ENCODE data around the gene IL13RA2. TPM values are rescaled to one million over a fixed set of nuclear protein-coding genes. Genes with fewer than 3 reads are reported as not detected.

The IL13RA2 gene, protein sequence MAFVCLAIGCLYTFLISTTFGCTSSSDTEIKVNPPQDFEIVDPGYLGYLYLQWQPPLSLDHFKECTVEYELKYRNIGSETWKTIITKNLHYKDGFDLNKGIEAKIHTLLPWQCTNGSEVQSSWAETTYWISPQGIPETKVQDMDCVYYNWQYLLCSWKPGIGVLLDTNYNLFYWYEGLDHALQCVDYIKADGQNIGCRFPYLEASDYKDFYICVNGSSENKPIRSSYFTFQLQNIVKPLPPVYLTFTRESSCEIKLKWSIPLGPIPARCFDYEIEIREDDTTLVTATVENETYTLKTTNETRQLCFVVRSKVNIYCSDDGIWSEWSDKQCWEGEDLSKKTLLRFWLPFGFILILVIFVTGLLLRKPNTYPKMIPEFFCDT
- 1 to 10 TPM; 3.4 to 5.4 TPM for total RNA-seq
- 1 to 10 TPM; 1.9 to 2.2 TPM for polyA plus RNA-seq

DNA sequence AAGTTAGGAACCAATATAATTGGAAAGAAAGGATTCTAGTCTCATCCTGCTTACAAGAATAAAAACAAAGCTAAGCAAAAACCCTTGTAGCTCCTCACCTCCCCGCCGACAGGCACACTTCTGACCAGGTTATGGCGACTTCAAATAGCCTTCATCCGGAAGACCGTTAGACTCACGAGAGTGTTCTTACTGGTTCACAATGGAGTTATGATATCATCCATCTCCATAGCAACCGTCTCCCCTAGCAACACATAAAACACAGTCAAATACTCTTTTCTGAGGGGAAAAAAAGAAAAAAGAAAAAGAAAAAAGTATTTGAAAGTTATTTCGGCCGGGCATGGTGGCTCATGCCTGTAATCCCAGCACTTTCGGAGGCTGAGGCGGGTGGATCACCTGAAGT is at the start of gene IL13RA2:
Gene IL13RA2, minus strand, starts transcription at position 162 of the 400 bp plus-strand sequence. CDS start 347 bp downstream, outside the sequence.
- Histone ChIP-seq H3K36me3 (ENCODE audit: control insufficient read depth in 4 of 4, insufficient read depth in 3 of 4, low read depth in 1 of 4, low read length in 3 of 4) (no peaks in the 10 kb centered on the region), H3K9ac (ENCODE audit: low read depth in 1 of 2, low read length in 2 of 2) (no peak within 1 kb of the TSS), H3K4me3 (ENCODE audit: low read depth in 1 of 3, low read length in 3 of 3) (no peak within 1 kb of the TSS), H3K4me1 (ENCODE audit: control insufficient read depth in 4 of 4, insufficient read depth in 4 of 4, low read length in 3 of 4) (no peaks in the 10 kb centered on the region), H3K27me3 (ENCODE audit: control insufficient read depth in 4 of 4, insufficient read depth in 4 of 4, low read length in 3 of 4) (no peaks in the 10 kb centered on the region), H3K27ac (ENCODE audit: low read depth in 1 of 2, low read length in 2 of 2) (no peak within 1 kb of the TSS), H3K9me3 (ENCODE audit: control insufficient read depth in 4 of 4, low read length in 3 of 4) (no peaks in the 10 kb centered on the region)
- 87% methylated on average over 11 of the region's 11 CpGs for WGBS
- TF ChIP-seq SP1 (IDR thresholded peaks at IDR 0.05) = no peak
- no peak for TF ChIP-seq JUND (IDR thresholded peaks at IDR 0.05)
- TF ChIP-seq YY1 (IDR thresholded peaks at IDR 0.05) = no peak
- TF ChIP-seq HNF4A (conservative IDR thresholded peaks at IDR 0.05) = no peak
- TF ChIP-seq EGR1 (IDR thresholded peaks at IDR 0.05; ENCODE audit: low read depth in 2 of 2) = no peak
- no peak for TF ChIP-seq GABPA (IDR thresholded peaks at IDR 0.05 in 1 of 2, conservative IDR thresholded peaks at IDR 0.05 in 1 of 2)
- no peak for DNase-seq (ENCODE audit: low spot score)

DNA sequence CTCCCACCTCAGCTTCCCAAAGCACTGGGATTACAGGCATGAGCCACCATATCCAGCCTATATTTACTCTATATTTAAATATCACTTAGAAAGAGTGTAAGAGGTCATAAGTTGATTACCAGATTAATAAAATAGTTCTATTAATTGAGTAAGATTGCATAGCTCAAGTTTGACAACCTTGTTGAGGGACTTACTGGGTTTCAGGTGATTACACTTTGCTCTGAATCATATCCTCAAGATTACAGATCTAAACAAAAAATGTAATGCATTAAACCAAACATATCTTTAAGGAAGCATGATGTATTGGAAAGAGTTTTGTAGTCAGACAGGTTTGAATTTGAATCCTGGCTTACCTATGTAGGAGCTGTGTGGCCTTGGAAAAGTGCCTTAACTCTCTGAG is 47.9 kb upstream of the IL13RA2 start:
- DNase-seq (ENCODE audit: low spot score) = no peak
- no peaks in the 10 kb centered on the region for H3K9me3 ChIP-seq (ENCODE audit: control insufficient read depth in 4 of 4, low read length in 3 of 4)
- no peak overlapping the region for H3K9ac ChIP-seq (ENCODE audit: low read depth in 1 of 2, low read length in 2 of 2)
- H3K4me1 ChIP-seq (ENCODE audit: control insufficient read depth in 4 of 4, insufficient read depth in 4 of 4, low read length in 3 of 4) = no peaks in the 10 kb centered on the region
- no peak overlapping the region for H3K27ac ChIP-seq (ENCODE audit: low read depth in 1 of 2, low read length in 2 of 2)
- H3K36me3 ChIP-seq (ENCODE audit: control insufficient read depth in 4 of 4, insufficient read depth in 3 of 4, low read depth in 1 of 4, low read length in 3 of 4) = no peaks in the 10 kb centered on the region
- TF ChIP-seq JUND (IDR thresholded peaks at IDR 0.05) (no peak), RXRA (IDR thresholded peaks at IDR 0.05) (no peak), YY1 (IDR thresholded peaks at IDR 0.05) (no peak), FOXA2 (IDR thresholded peaks at IDR 0.05) (no peak), EGR1 (IDR thresholded peaks at IDR 0.05; ENCODE audit: low read depth in 2 of 2) (no peak), HNF4A (conservative IDR thresholded peaks at IDR 0.05) (no peak), SP1 (IDR thresholded peaks at IDR 0.05) (no peak), RAD21 (IDR thresholded peaks at IDR 0.05) (no peak), GABPA (IDR thresholded peaks at IDR 0.05 in 1 of 2, conservative IDR thresholded peaks at IDR 0.05 in 1 of 2) (no peak), HNF4G (IDR thresholded peaks at IDR 0.05) (no peak), FOXA1 (IDR thresholded peaks at IDR 0.05) (no peak), NR2F2 (IDR thresholded peaks at IDR 0.05) (no peak), TAF1 (conservative IDR thresholded peaks at IDR 0.05) (no peak)
- TF ChIP-seq, protein P1, sequence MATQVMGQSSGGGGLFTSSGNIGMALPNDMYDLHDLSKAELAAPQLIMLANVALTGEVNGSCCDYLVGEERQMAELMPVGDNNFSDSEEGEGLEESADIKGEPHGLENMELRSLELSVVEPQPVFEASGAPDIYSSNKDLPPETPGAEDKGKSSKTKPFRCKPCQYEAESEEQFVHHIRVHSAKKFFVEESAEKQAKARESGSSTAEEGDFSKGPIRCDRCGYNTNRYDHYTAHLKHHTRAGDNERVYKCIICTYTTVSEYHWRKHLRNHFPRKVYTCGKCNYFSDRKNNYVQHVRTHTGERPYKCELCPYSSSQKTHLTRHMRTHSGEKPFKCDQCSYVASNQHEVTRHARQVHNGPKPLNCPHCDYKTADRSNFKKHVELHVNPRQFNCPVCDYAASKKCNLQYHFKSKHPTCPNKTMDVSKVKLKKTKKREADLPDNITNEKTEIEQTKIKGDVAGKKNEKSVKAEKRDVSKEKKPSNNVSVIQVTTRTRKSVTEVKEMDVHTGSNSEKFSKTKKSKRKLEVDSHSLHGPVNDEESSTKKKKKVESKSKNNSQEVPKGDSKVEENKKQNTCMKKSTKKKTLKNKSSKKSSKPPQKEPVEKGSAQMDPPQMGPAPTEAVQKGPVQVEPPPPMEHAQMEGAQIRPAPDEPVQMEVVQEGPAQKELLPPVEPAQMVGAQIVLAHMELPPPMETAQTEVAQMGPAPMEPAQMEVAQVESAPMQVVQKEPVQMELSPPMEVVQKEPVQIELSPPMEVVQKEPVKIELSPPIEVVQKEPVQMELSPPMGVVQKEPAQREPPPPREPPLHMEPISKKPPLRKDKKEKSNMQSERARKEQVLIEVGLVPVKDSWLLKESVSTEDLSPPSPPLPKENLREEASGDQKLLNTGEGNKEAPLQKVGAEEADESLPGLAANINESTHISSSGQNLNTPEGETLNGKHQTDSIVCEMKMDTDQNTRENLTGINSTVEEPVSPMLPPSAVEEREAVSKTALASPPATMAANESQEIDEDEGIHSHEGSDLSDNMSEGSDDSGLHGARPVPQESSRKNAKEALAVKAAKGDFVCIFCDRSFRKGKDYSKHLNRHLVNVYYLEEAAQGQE (IDR thresholded peaks at IDR 0.05) = no peak
- TF ChIP-seq, protein P2, sequence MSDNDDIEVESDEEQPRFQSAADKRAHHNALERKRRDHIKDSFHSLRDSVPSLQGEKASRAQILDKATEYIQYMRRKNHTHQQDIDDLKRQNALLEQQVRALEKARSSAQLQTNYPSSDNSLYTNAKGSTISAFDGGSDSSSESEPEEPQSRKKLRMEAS (IDR thresholded peaks at IDR 0.05) = no peak
- TF ChIP-seq, protein P3, sequence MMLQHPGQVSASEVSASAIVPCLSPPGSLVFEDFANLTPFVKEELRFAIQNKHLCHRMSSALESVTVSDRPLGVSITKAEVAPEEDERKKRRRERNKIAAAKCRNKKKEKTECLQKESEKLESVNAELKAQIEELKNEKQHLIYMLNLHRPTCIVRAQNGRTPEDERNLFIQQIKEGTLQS (IDR thresholded peaks at IDR 0.05) = no peak
- TF ChIP-seq, protein P4, sequence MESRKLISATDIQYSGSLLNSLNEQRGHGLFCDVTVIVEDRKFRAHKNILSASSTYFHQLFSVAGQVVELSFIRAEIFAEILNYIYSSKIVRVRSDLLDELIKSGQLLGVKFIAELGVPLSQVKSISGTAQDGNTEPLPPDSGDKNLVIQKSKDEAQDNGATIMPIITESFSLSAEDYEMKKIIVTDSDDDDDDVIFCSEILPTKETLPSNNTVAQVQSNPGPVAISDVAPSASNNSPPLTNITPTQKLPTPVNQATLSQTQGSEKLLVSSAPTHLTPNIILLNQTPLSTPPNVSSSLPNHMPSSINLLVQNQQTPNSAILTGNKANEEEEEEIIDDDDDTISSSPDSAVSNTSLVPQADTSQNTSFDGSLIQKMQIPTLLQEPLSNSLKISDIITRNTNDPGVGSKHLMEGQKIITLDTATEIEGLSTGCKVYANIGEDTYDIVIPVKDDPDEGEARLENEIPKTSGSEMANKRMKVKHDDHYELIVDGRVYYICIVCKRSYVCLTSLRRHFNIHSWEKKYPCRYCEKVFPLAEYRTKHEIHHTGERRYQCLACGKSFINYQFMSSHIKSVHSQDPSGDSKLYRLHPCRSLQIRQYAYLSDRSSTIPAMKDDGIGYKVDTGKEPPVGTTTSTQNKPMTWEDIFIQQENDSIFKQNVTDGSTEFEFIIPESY (IDR thresholded peaks at IDR 0.05) = no peak
- TF ChIP-seq, protein P5, sequence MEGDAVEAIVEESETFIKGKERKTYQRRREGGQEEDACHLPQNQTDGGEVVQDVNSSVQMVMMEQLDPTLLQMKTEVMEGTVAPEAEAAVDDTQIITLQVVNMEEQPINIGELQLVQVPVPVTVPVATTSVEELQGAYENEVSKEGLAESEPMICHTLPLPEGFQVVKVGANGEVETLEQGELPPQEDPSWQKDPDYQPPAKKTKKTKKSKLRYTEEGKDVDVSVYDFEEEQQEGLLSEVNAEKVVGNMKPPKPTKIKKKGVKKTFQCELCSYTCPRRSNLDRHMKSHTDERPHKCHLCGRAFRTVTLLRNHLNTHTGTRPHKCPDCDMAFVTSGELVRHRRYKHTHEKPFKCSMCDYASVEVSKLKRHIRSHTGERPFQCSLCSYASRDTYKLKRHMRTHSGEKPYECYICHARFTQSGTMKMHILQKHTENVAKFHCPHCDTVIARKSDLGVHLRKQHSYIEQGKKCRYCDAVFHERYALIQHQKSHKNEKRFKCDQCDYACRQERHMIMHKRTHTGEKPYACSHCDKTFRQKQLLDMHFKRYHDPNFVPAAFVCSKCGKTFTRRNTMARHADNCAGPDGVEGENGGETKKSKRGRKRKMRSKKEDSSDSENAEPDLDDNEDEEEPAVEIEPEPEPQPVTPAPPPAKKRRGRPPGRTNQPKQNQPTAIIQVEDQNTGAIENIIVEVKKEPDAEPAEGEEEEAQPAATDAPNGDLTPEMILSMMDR (IDR thresholded peaks at IDR 0.05; ENCODE audit: low read depth, low read length, missing input control) = no peak
- H3K4me3 ChIP-seq (ENCODE audit: low read depth in 1 of 3, low read length in 3 of 3) = no peak overlapping the region
- H3K27me3 ChIP-seq (ENCODE audit: control insufficient read depth in 4 of 4, insufficient read depth in 4 of 4, low read length in 3 of 4) = peaks cover 0 to 3% (median 0%) of the 10 kb centered on the region in 4 donors
